ENCODE measurements around the gene UCK2.

UCK2 gene

GRCh38 chr1:165834229-165834628 is 6.8 kb downstream of the UCK2 start:
- DNase-seq (ENCODE audit: low spot score) = no peak

- no peak for DNase-seq (ENCODE audit: low spot score)
Observed at GRCh38 chr1:165834881-165835280, 7.5 kb downstream of the UCK2 start.

- no peak for DNase-seq (ENCODE audit: low spot score)
Observed at GRCh38 chr1:165836664-165837482, 9.5 kb downstream of the UCK2 start.

GRCh38 chr1:165837838-165838364 is 10.5 kb downstream of the UCK2 start:
- no peak for DNase-seq (ENCODE audit: low spot score)

- DNase-seq (ENCODE audit: low spot score) = no peak
Observed at GRCh38 chr1:165840423-165840822, 13.0 kb downstream of the UCK2 start.

- DNase-seq (ENCODE audit: low spot score) = no peak
Observed at GRCh38 chr1:165841582-165842017, 14.2 kb downstream of the UCK2 start.

GRCh38 chr1:165842023-165842670 is 14.7 kb downstream of the UCK2 start:
- DNase-seq (ENCODE audit: low spot score) = no peak

GRCh38 chr1:165842671-165843129 is 15.3 kb downstream of the UCK2 start:
- DNase-seq (ENCODE audit: low spot score) = no peak

- no peak for DNase-seq (ENCODE audit: low spot score)
Observed at GRCh38 chr1:165843304-165843703, 15.9 kb downstream of the UCK2 start.

GRCh38 chr1:165844114-165844798 is 16.8 kb downstream of the UCK2 start:
- DNase-seq (ENCODE audit: low spot score) = no peak

- no peak for DNase-seq (ENCODE audit: low spot score)
Observed at GRCh38 chr1:165844933-165845332, 17.5 kb downstream of the UCK2 start.

GRCh38 chr1:165845569-165845968 is 18.2 kb downstream of the UCK2 start:
- DNase-seq (ENCODE audit: low spot score) = no peak

- DNase-seq (ENCODE audit: low spot score) = no peak
Observed at GRCh38 chr1:165845992-165846748, 18.8 kb downstream of the UCK2 start.

- DNase-seq (ENCODE audit: low spot score) = no peak
Observed at GRCh38 chr1:165847486-165847885, 20.1 kb downstream of the UCK2 start.

- no peak for DNase-seq (ENCODE audit: low spot score)
Observed at GRCh38 chr1:165849353-165850133, 22.1 kb downstream of the UCK2 start.

GRCh38 chr1:165851034-165851658 is 23.7 kb downstream of the UCK2 start:
- no peak for DNase-seq (ENCODE audit: low spot score)

- no peak for DNase-seq (ENCODE audit: low spot score)
Observed at GRCh38 chr1:165852871-165853270, 25.5 kb downstream of the UCK2 start.

- DNase-seq (ENCODE audit: low spot score) = no peak
Observed at GRCh38 chr1:165853528-165854075, 26.2 kb downstream of the UCK2 start.

GRCh38 chr1:165854101-165854845 is 26.9 kb downstream of the UCK2 start:
- DNase-seq (ENCODE audit: low spot score) = no peak

All from D341Med (cell line).